Right renal cortex interstitium (tissue), 3 donors: ENCODE results near the gene DOC2B. TPM values are rescaled to one million over a fixed set of nuclear protein-coding genes. Genes with fewer than 3 reads are reported as not detected.

ENCODE experiments used
- DNase-seq, 3 donors: peaks; one replicate each; pipeline ENCODE4 v3.0.0-alpha.2; 2013; ENCODE audit warnings: low read depth in 3 of 3, low spot score in 2 of 3
- polyA plus RNA-seq, 3 donors: library from polyadenylated mRNA; unstranded; fragments of 120-200 nt; gene quantifications; one replicate each; pipeline ENCODE4 v1.2.1, GENCODE V29; 2013; ENCODE audit not compliant: insufficient read length in 3 of 3

Gene DOC2B
- polyA plus RNA-seq, 3 donors: 59.8 to 76.6 (median 75.8) TPM

- peak in 1 of 3 donors; percentile 49 for DNase-seq
These were observed 16.9 kb downstream of the DOC2B start for GRCh38 chr17:164303-165235.

- DNase-seq: no peak
These were observed 17.8 kb downstream of the DOC2B start for GRCh38 chr17:163514-164098.

- no peak for DNase-seq
These were observed 18.8 kb downstream of the DOC2B start for GRCh38 chr17:162689-163088.

- DNase-seq: no peak
These were observed 20.0 kb downstream of the DOC2B start for GRCh38 chr17:161481-161880.

- DNase-seq: no peak
These were observed 21.1 kb downstream of the DOC2B start for GRCh38 chr17:160336-160735.

- no peak for DNase-seq
These were observed 21.8 kb downstream of the DOC2B start for GRCh38 chr17:159609-160008.

GRCh38 chr17:158379-158778 is 23.1 kb downstream of the DOC2B start:
- DNase-seq: no peak

- no peak for DNase-seq
These were observed 23.5 kb downstream of the DOC2B start for GRCh38 chr17:157901-158300.

- no peak for DNase-seq
These were observed 24.5 kb downstream of the DOC2B start for GRCh38 chr17:156946-157345.

GRCh38 chr17:156094-156621 is 25.3 kb downstream of the DOC2B start:
- DNase-seq: no peak

GRCh38 chr17:155576-155975 is 25.9 kb downstream of the DOC2B start:
- no peak for DNase-seq

GRCh38 chr17:153851-154250 is 27.6 kb downstream of the DOC2B start:
- no peak for DNase-seq

GRCh38 chr17:152860-153420 is 28.5 kb downstream of the DOC2B start:
- no peak for DNase-seq

- no peak for DNase-seq
These were observed 29.3 kb downstream of the DOC2B start for GRCh38 chr17:151886-152859.

GRCh38 chr17:151004-151403 is 30.4 kb downstream of the DOC2B start:
- no peak for DNase-seq

GRCh38 chr17:149897-150584 is 31.4 kb downstream of the DOC2B start:
- DNase-seq: no peak

GRCh38 chr17:149231-149630 is 32.2 kb downstream of the DOC2B start:
- no peak for DNase-seq

- no peak for DNase-seq
These were observed 32.7 kb downstream of the DOC2B start for GRCh38 chr17:148757-149156.

GRCh38 chr17:147796-148740 is 33.4 kb downstream of the DOC2B start:
- DNase-seq: no peak
